HEK293 (cell line): ENCODE results near the gene ATXN7.

Experiments used
- BCL11A ChIP-seq: fragments of 450-650 bp; formaldehyde crosslinking; IDR thresholded peaks from 2 replicates; pipeline ENCODE4 v1.5.1; 2016; ENCODE audit warnings: low read depth, missing biosample characterization, missing genetic modification characterization
- CTCF ChIP-seq: fragments of 450-650 bp; formaldehyde crosslinking; IDR thresholded peaks from 2 replicates; pipeline ENCODE4 v1.5.1; 2016; ENCODE audit warnings: missing biosample characterization, missing genetic modification characterization
- HOXA7 ChIP-seq: sonication (generic); formaldehyde crosslinking; IDR thresholded peaks from 2 replicates; pipeline ENCODE4 v1.8.1; 2022; ENCODE audit warnings: missing genetic modification reagents, borderline replicate concordance
- PATZ1 ChIP-seq: fragments of 450-650 bp; formaldehyde crosslinking; IDR thresholded peaks from 2 replicates; pipeline ENCODE4 v1.5.1; 2016; ENCODE audit warnings: missing biosample characterization, missing genetic modification characterization
- PBX3 ChIP-seq: sonication (generic); formaldehyde crosslinking; IDR thresholded peaks from 2 replicates; pipeline ENCODE4 v1.8.1; 2022; ENCODE audit warnings: mild to moderate bottlenecking, moderate library complexity, missing genetic modification reagents
- PRDM2 ChIP-seq: fragments of 450-650 bp; formaldehyde crosslinking; IDR thresholded peaks from 2 replicates; pipeline ENCODE4 v1.5.1; 2016; ENCODE audit warnings: missing biosample characterization, missing genetic modification characterization, borderline replicate concordance
- YY1 ChIP-seq: fragments of 450-650 bp; formaldehyde crosslinking; IDR thresholded peaks from 2 replicates; pipeline ENCODE4 v1.5.1; 2018; ENCODE audit warnings: missing biosample characterization, missing genetic modification characterization
- ZNF280C ChIP-seq: fragments of 450-650 bp; formaldehyde crosslinking; IDR thresholded peaks from 2 replicates; pipeline ENCODE4 v1.5.1; 2016; ENCODE audit warnings: missing biosample characterization, missing genetic modification characterization
- ZNF324 ChIP-seq: fragments of 450-650 bp; formaldehyde crosslinking; IDR thresholded peaks from 2 replicates; pipeline ENCODE4 v1.5.1; 2016; ENCODE audit warnings: missing biosample characterization, missing genetic modification characterization
- ZNF335 ChIP-seq: fragments of 450-650 bp; formaldehyde crosslinking; conservative IDR thresholded peaks from 2 replicates; pipeline ENCODE4 v1.5.1; 2016; ENCODE audit warnings: missing biosample characterization, missing genetic modification characterization
- ZNF37A ChIP-seq: fragments of 450-650 bp; IDR thresholded peaks from 2 replicates; pipeline ENCODE4 v1.5.1; 2018; ENCODE audit warnings: missing biosample characterization, missing genetic modification characterization
- ZNF843 ChIP-seq: fragments of 450-650 bp; formaldehyde crosslinking; IDR thresholded peaks from 2 replicates; pipeline ENCODE4 v1.5.1; 2016; ENCODE audit warnings: missing biosample characterization, missing genetic modification characterization

GRCh38 chr3:64023861-64024223 lies 160.2 kb downstream of the ATXN7 start:
- TF ChIP-seq ZNF843 (no peak), ZNF324 (tag by site-specific recombination) (no peak), PATZ1 (tag by site-specific recombination) (no peak), PBX3 (CRISPR knock-in tag) (no peak), CTCF (tag by site-specific recombination) (no peak), ZNF37A (no peak), PRDM2 (tag by site-specific recombination) (no peak), HOXA7 (CRISPR knock-in tag) (no peak), ZNF335 (tag by site-specific recombination) (no peak; the same call in 1 of the 2 replicates), BCL11A (no peak), YY1 (tag by site-specific recombination) (no peak), ZNF280C (tag by site-specific recombination) (no peak)
